Mucosa of stomach (tissue), 1 donor: ENCODE data around the gene PAF1.

Experiments used
- H3K27me3 ChIP-seq: one replicate; pipeline ENCODE4 v1.7.0; 2013; ENCODE audit warnings: mild to moderate bottlenecking, low read length; ENCODE audit not compliant: control insufficient read depth, insufficient read depth
- H3K36me3 ChIP-seq: one replicate; pipeline ENCODE4 v1.7.0; 2013; ENCODE audit warnings: low read length; ENCODE audit not compliant: control insufficient read depth, insufficient read depth
- H3K4me1 ChIP-seq: one replicate; pipeline ENCODE4 v1.7.0; 2013; ENCODE audit warnings: mild to moderate bottlenecking, low read length; ENCODE audit not compliant: control insufficient read depth, insufficient read depth
- H3K4me3 ChIP-seq: one replicate; pipeline ENCODE4 v1.7.0; 2013; ENCODE audit warnings: low read length
- H3K9ac ChIP-seq: one replicate; pipeline ENCODE4 v1.7.0; 2013; ENCODE audit warnings: mild to moderate bottlenecking, low read length, moderate library complexity
- H3K9me3 ChIP-seq: one replicate; pipeline ENCODE4 v1.7.0; 2013; ENCODE audit warnings: mild to moderate bottlenecking, low read length, moderate library complexity; ENCODE audit not compliant: control insufficient read depth
- donor health status: Pancreatic carcinoma.

The PAF1 gene

DNA sequence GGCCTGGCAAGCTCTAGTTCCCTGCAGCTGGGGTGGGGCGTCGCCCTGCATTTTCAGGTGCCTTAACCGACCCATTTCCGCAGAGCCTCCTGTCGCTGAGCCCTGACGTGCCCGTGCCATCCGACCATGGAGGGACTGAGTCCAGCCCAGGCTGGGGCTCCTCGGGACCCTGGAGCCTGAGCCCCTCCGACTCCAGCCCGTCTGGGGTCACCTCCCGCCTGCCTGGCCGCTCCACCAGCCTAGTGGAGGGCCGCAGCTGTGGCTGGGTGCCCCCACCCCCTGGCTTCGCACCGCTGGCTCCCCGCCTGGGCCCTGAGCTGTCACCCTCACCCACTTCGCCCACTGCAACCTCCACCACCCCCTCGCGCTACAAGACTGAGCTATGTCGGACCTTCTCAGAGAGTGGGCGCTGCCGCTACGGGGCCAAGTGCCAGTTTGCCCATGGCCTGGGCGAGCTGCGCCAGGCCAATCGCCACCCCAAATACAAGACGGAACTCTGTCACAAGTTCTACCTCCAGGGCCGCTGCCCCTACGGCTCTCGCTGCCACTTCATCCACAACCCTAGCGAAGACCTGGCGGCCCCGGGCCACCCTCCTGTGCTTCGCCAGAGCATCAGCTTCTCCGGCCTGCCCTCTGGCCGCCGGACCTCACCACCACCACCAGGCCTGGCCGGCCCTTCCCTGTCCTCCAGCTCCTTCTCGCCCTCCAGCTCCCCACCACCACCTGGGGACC, 16.9 kb upstream of the PAF1 start:
- peaks cover 5% of the 10 kb centered on the region for H3K27me3 ChIP-seq
- no peaks in the 10 kb centered on the region for H3K9me3 ChIP-seq
- H3K4me3 ChIP-seq, result peak overlapping the region; percentile 95
- peaks cover 39% of the 10 kb centered on the region for H3K4me1 ChIP-seq
- peaks cover 14% of the 10 kb centered on the region for H3K36me3 ChIP-seq
- H3K9ac ChIP-seq, result peak overlapping the region; percentile 99

DNA sequence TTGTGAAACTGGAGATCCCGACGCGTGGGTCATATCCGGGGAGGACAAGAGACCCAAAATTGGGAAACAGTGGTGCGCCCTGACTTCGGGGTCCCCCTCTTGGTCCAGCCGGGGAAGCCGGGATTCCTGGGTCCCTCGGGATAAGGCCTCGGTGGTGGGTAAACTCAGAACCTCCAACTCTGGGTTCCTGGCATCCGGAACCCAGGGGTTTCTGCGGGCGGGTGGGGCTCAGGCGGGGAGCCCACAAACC, 16.4 kb upstream of the PAF1 start:
- peaks cover 44% of the 10 kb centered on the region for H3K4me1 ChIP-seq
- no peaks in the 10 kb centered on the region for H3K27me3 ChIP-seq
- peak overlapping the region; percentile 99 for H3K9ac ChIP-seq
- peaks cover 14% of the 10 kb centered on the region for H3K36me3 ChIP-seq
- H3K9me3 ChIP-seq, result no peaks in the 10 kb centered on the region
- H3K4me3 ChIP-seq, result peak overlapping the region; percentile 95

GRCh38 chr19:39406656-39407409, 15.9 kb upstream of the PAF1 start, which contains the start of gene ZFP36:
ZFP36 (plus strand) TSS chr19:39406847; CDS start chr19:39406905, 58 bp downstream.
- Histone ChIP-seq H3K9me3 (no peaks in the 10 kb centered on the region), H3K4me1 (peaks cover 49% of the 10 kb centered on the region), H3K4me3 (peak within 1 kb of the TSS; percentile 95), H3K9ac (peak within 1 kb of the TSS; percentile 99), H3K27me3 (no peaks in the 10 kb centered on the region), H3K36me3 (peaks cover 14% of the 10 kb centered on the region)

DNA sequence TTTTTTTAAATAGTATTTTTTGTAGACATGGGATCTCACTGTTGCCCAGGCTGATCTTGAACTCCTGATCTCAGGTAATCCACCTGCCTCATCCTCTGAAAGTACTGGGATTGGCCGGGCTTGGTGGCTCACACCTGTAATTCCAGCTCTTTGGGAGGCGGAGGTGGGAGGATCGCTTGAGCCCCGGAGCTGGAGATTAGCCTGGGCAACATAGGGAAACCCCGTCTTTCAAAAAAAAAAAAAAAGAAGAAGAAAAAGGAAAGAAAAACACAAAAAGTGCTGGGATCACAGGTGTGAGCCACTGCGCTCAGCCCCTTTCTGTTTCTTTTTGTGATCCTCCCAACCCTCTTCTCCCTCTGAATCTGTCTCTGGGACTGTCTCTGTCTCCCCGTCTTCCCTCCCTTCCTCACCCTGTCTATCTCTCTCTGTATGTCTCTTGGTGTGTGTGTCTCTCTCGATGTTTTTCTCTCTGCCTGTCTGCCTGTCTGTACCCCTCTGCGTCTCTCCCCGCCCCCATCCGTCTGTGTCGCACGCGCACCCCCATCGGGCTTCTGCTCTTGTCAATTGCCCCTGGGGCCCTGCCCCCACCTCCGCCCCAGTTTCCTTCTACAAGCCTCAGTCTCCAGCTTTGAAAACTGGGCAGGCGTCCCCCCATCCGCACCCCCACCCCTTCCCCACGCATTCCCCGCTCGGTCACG, 15.2 kb upstream of the PAF1 start:
- Histone ChIP-seq H3K4me3 (peak overlapping the region; percentile 65), H3K36me3 (peaks cover 14% of the 10 kb centered on the region), H3K4me1 (peaks cover 51% of the 10 kb centered on the region), H3K9me3 (no peaks in the 10 kb centered on the region), H3K9ac (peak overlapping the region; percentile 86), H3K27me3 (no peaks in the 10 kb centered on the region)

- Histone ChIP-seq H3K4me1 (peaks cover 51% of the 10 kb centered on the region), H3K27me3 (no peaks in the 10 kb centered on the region), H3K9ac (peak overlapping the region; percentile 86), H3K4me3 (no peak overlapping the region), H3K36me3 (peaks cover 14% of the 10 kb centered on the region), H3K9me3 (no peaks in the 10 kb centered on the region)
These were observed 14.5 kb upstream of the PAF1 start for GRCh38 chr19:39405261-39405957.

DNA sequence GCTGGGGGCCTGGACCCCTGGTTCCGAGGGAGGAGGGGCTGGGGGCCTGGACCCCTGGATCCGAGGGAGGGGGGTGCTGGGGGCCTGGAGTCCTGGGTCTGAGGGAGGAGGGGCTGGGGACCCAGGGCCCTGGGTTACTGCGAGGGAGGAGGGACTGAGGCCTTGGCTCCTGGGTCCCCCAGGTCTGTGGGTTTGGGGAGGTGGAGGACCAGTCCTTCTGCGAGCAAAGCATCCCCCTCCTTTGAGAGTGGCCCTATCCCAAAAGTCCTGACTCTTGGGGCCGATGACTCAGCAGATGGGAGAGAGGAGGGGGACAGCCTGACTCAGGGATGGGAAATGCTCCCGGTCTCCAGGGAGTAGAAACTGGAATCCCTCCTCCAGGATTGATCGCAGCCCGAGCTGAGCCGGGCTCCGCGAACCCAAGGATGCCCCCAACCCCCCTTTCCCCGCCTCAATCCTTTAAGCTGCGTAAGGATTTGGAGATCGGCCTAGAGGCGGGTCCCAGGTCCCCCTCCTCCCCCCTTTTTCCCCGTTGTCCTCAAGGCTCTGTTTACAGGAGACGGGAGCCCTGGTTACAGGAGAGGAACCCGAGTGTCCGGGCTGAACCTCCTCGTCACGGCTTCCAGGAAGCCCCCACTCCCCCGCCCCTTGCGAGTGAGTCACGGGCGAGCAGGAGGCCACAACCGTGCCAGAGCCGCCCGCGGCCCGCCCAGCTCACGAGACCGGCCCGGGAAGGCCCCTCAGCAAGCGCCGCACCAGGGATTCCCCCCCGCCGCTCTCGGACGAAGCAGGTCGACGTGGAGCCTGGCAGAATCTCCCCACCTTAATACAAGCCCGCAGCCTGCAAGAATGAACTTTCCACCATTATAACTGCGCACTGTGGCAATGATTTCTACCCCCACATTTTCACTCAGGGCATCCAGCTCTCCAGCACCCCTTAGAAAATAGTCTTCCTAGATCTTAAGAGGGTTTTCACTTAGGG, 12.7 kb upstream of the PAF1 start:
- Histone ChIP-seq H3K4me3 (peak overlapping the region; percentile 61), H3K27me3 (no peaks in the 10 kb centered on the region), H3K4me1 (peaks cover 65% of the 10 kb centered on the region), H3K36me3 (peaks cover 12% of the 10 kb centered on the region), H3K9me3 (no peaks in the 10 kb centered on the region), H3K9ac (peak overlapping the region; percentile 98)

- Histone ChIP-seq H3K36me3 (peaks cover 2% of the 10 kb centered on the region), H3K9ac (peak overlapping the region; percentile 98), H3K9me3 (no peaks in the 10 kb centered on the region), H3K27me3 (no peaks in the 10 kb centered on the region), H3K4me1 (peaks cover 75% of the 10 kb centered on the region), H3K4me3 (peak overlapping the region; percentile 61)
These were observed 11.7 kb upstream of the PAF1 start for GRCh38 chr19:39402346-39403300.

GRCh38 chr19:39401549-39402345, 10.8 kb upstream of the PAF1 start:
- no peaks in the 10 kb centered on the region for H3K9me3 ChIP-seq
- no peaks in the 10 kb centered on the region for H3K36me3 ChIP-seq
- peaks cover 81% of the 10 kb centered on the region for H3K4me1 ChIP-seq
- no peak overlapping the region for H3K4me3 ChIP-seq
- no peaks in the 10 kb centered on the region for H3K27me3 ChIP-seq
- peak overlapping the region; percentile 98 for H3K9ac ChIP-seq

DNA sequence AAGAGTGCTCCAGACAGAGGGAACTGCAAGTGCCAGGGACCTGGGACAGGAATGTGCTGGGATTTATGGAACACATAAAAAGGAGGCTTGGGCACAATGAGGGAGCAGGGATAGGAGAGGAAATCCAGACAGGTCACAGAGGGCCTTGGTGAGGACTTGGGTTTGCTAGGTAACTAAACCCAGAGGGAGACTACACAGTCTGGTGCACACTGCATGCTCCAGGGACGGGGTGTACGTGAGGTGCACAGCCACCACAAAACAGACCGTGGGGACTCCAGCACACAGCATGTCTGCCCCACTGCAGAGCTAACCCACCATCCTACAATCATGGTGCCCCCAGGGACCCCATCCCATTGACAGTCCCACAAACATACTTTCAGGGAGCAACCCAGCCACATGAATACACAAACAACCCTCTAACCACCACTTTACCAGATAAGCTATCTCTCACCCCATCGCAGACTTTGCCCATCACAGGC, 10.2 kb upstream of the PAF1 start:
- Histone ChIP-seq H3K27me3 (no peaks in the 10 kb centered on the region), H3K4me3 (no peak overlapping the region), H3K4me1 (peaks cover 78% of the 10 kb centered on the region), H3K36me3 (no peaks in the 10 kb centered on the region), H3K9ac (peak overlapping the region; percentile 98), H3K9me3 (no peaks in the 10 kb centered on the region)

GRCh38 chr19:39400061-39400460, 9.2 kb upstream of the PAF1 start:
- Histone ChIP-seq H3K4me3 (no peak overlapping the region), H3K9me3 (no peaks in the 10 kb centered on the region), H3K9ac (no peak overlapping the region), H3K4me1 (peaks cover 69% of the 10 kb centered on the region), H3K36me3 (no peaks in the 10 kb centered on the region), H3K27me3 (no peaks in the 10 kb centered on the region)
